HCT116 (cell line): ENCODE data around the gene RASSF3. TPM values are rescaled to one million over a fixed set of nuclear protein-coding genes. Genes with fewer than 3 reads are reported as not detected.

Experiments used
- ATAC-seq: fragments of 200-7000 bp; cut with Tn5 transposase; 2 replicates; pipeline ENCODE4 v1.9.1; 2020; ENCODE audit warnings: mild to moderate bottlenecking, moderate library complexity
- BruUV-seq: library from RNA; stranded (reverse); fragments of 400-500 nt; replicated peaks from 2 replicates; lab custom pipeline; 2021; lab: Mats Ljungman, UMichigan
- CTCF ChIA-PET: fragments of 300-600 bp; sonication (Branson Sonifier 250); formaldehyde crosslinking; loops from one replicate; lab custom pipeline; 2021; ENCODE audit warnings: antibody characterized with exemption; lab: Charles Lee
- POLR2A ChIA-PET: fragments of 300-600, 350-600 bp; sonication (Branson Sonifier 250); formaldehyde crosslinking; loops from one replicate; lab custom pipeline; 2021; ENCODE audit warnings: antibody characterized with exemption; lab: Charles Lee
- RAD21 ChIA-PET, 2 experiments: fragments of 300-600 bp; sonication (Branson Sonifier 250); formaldehyde crosslinking; loops; one replicate each; lab custom pipeline; 2023; ENCODE audit warnings: low total read pairs in 2 of 2; ENCODE audit not compliant: uncharacterized antibody in 2 of 2, unreplicated experiment in 2 of 2, low non-redundant PET in 1 of 2; lab: Charles Lee
- DNase-seq: peaks from one replicate; pipeline ENCODE4 v3.0.0-alpha.2; 2010; ENCODE audit warnings: low read depth, low spot score
- H2AFZ ChIP-seq: fragments of 200-600 bp; shearing (Covaris generic), sonication (generic); 2 replicates; pipeline ENCODE4 v1.6.1; 2017; ENCODE audit warnings: low read depth, mixed run types, mixed read lengths, antibody characterized with exemption, low read length; ENCODE audit not compliant: poor library complexity, severe bottlenecking
- H3K27ac ChIP-seq: 2 replicates; pipeline ENCODE4 v1.5.1; 2012; ENCODE audit warnings: low read depth, low read length
- H3K27me3 ChIP-seq: fragments of 200-600 bp; sonication (generic); 2 replicates; pipeline ENCODE4 v1.6.1; 2016; ENCODE audit warnings: mixed run types, low read length, mixed read lengths; ENCODE audit not compliant: insufficient read depth
- H3K36me3 ChIP-seq, 2 experiments: fragments of 200-500 bp in 1 of 2; fragments of 200-600 bp in 1 of 2; sonication (Bioruptor generic) in 1 of 2; sonication (generic) in 1 of 2; 2 replicates each; pipeline versions ENCODE4 v1.5.1 to v1.6.1; 2014 to 2016; ENCODE audit warnings: low read length in 2 of 2, inconsistent platforms in 1 of 2, mixed read lengths in 1 of 2, mixed run types in 1 of 2; ENCODE audit not compliant: insufficient read depth in 2 of 2, control insufficient read depth in 1 of 2
- H3K4me1 ChIP-seq, 2 experiments: fragments of 200-600 bp in 1 of 2; sonication (generic) in 1 of 2; 2 replicates each; pipeline versions ENCODE4 v1.5.1 to v1.6.1; 2012 to 2017; ENCODE audit warnings: low read length in 2 of 2, inconsistent platforms in 1 of 2, mild to moderate bottlenecking in 1 of 2, mixed read lengths in 1 of 2, mixed run types in 1 of 2, moderate library complexity in 1 of 2; ENCODE audit not compliant: insufficient read depth in 2 of 2, control insufficient read depth in 1 of 2
- H3K4me2 ChIP-seq: fragments of 200-600 bp; sonication (generic); 2 replicates; pipeline ENCODE4 v1.6.1; 2017; ENCODE audit warnings: mixed run types, low read length, mixed read lengths
- H3K4me3 ChIP-seq, 2 experiments: fragments of 200-600 bp in 1 of 2; sonication (generic) in 1 of 2; replicated peaks in 1 of 2; 2 replicates each; pipeline ENCODE4 v1.5.1; 2011 to 2016; ENCODE audit warnings: low read length in 2 of 2, control low read depth in 1 of 2, low read depth in 1 of 2, mild to moderate bottlenecking in 1 of 2, mixed read lengths in 1 of 2, mixed run types in 1 of 2
- H3K79me2 ChIP-seq: fragments of 200-600 bp; sonication (generic); 2 replicates; pipeline ENCODE4 v1.6.1; 2017; ENCODE audit warnings: mild to moderate bottlenecking, mixed run types, low read length, moderate library complexity, mixed read lengths; ENCODE audit not compliant: insufficient read depth
- H3K9ac ChIP-seq: fragments of 200-600 bp; sonication (generic); 2 replicates; pipeline ENCODE4 v1.6.1; 2016; ENCODE audit warnings: low read length, mixed read lengths
- H3K9me2 ChIP-seq: fragments of 200-600 bp; sonication (generic), shearing (Covaris generic); 2 replicates; pipeline ENCODE4 v1.6.1; 2017; ENCODE audit warnings: mixed run types, mild to moderate bottlenecking, moderate library complexity; ENCODE audit not compliant: insufficient read depth
- H3K9me3 ChIP-seq, 2 experiments: fragments of 200-500 bp in 1 of 2; fragments of 200-600 bp in 1 of 2; sonication (Bioruptor generic) in 1 of 2; sonication (generic) in 1 of 2; 2 replicates each; pipeline ENCODE4 v1.6.1; 2014 to 2017; ENCODE audit warnings: low read length in 2 of 2, mixed read lengths in 2 of 2, inconsistent platforms in 1 of 2, low read depth in 1 of 2, mild to moderate bottlenecking in 1 of 2, mixed run types in 1 of 2, moderate library complexity in 1 of 2; ENCODE audit not compliant: control insufficient read depth in 1 of 2, insufficient read depth in 1 of 2
- H4K20me1 ChIP-seq: fragments of 200-600 bp; sonication (generic), shearing (Covaris generic); 2 replicates; pipeline ENCODE4 v1.6.1; 2017; ENCODE audit warnings: mixed run types, mild to moderate bottlenecking, moderate library complexity; ENCODE audit not compliant: insufficient read depth
- CBX3 ChIP-seq: IDR thresholded peaks from 2 replicates; pipeline ENCODE4 v1.6.1; 2012; ENCODE audit warnings: low read depth
- CEBPB ChIP-seq: IDR thresholded peaks from 2 replicates; pipeline ENCODE4 v1.6.1; 2012; ENCODE audit warnings: low read depth
- EGR1 ChIP-seq: IDR thresholded peaks from 2 replicates; pipeline ENCODE4 v1.6.1; 2012; ENCODE audit warnings: low read depth
- ELF1 ChIP-seq: IDR thresholded peaks from 2 replicates; pipeline ENCODE4 v1.6.1; 2012; ENCODE audit warnings: low read depth, borderline replicate concordance
- EZH2 ChIP-seq: fragments of 200-600 bp; sonication (generic); IDR thresholded peaks from 2 replicates; pipeline ENCODE4 v1.6.1; 2017; ENCODE audit warnings: antibody characterized with exemption, mixed run types
- FOSL1 ChIP-seq: IDR thresholded peaks from 2 replicates; pipeline ENCODE4 v1.6.1; 2012; ENCODE audit warnings: low read depth
- MAX ChIP-seq: IDR thresholded peaks from 2 replicates; pipeline ENCODE4 v1.6.1; 2012
- SIN3A ChIP-seq: IDR thresholded peaks from 2 replicates; pipeline ENCODE4 v1.6.1; 2012; ENCODE audit warnings: low read depth
- SRF ChIP-seq: IDR thresholded peaks from 2 replicates; pipeline ENCODE4 v1.6.1; 2012; ENCODE audit warnings: low read depth
- YY1 ChIP-seq: IDR thresholded peaks from 2 replicates; pipeline ENCODE4 v1.6.1; 2011; ENCODE audit warnings: low read length, low read depth, moderate library complexity, mild to moderate bottlenecking; ENCODE audit not compliant: insufficient replicate concordance; ENCODE audit errors: extremely low read depth
- ZFX ChIP-seq: fragments of 450-650 bp; IDR thresholded peaks from 2 replicates; pipeline ENCODE4 v1.6.1; 2017
- ZNF274 ChIP-seq: fragments of 200-500 bp; sonication (Bioruptor generic); IDR thresholded peaks from 2 replicates; pipeline ENCODE4 v1.6.1; 2014; ENCODE audit warnings: mild to moderate bottlenecking, low read depth, low read length, inconsistent platforms
- intact Hi-C: fragments of 100-400 bp; cut with micrococcal nuclease; formaldehyde crosslinking; loops from 2 replicates; pipeline ENCODE4 v1.10.0; 2022
- total RNA-seq: library from RNA; stranded (reverse); gene quantifications from one replicate; pipeline ENCODE4 v1.2.1, GENCODE V29; 2021; ENCODE audit not compliant: unreplicated experiment
- TF ChIP-seq, protein P1 (sequence below): IDR thresholded peaks from 2 replicates; pipeline ENCODE4 v1.6.1; 2012; ENCODE audit warnings: low read depth
- TF ChIP-seq, protein P2 (sequence below): IDR thresholded peaks from 2 replicates; pipeline ENCODE4 v1.6.1; 2011; ENCODE audit warnings: mild to moderate bottlenecking, low read length, moderate library complexity; ENCODE audit not compliant: insufficient replicate concordance; ENCODE audit errors: extremely low read depth
- TF ChIP-seq, protein P3 (sequence below), 3 experiments: fragments of 200-600 bp in 1 of 3; sonication (generic) in 1 of 3; IDR thresholded peaks in 2 of 3; conservative IDR thresholded peaks in 1 of 3; 2 replicates each; pipeline ENCODE4 v1.5.1; 2012 to 2017; ENCODE audit warnings: low read depth in 2 of 3, low read length in 2 of 3, antibody characterized with exemption in 1 of 3, borderline replicate concordance in 1 of 3, control low read depth in 1 of 3, mild to moderate bottlenecking in 1 of 3, mixed read lengths in 1 of 3, mixed run types in 1 of 3, moderate library complexity in 1 of 3; ENCODE audit not compliant: insufficient read depth in 1 of 3

The RASSF3 gene
- total RNA-seq, 1 experiment from 2014 or later = 67.1 TPM

DNA sequence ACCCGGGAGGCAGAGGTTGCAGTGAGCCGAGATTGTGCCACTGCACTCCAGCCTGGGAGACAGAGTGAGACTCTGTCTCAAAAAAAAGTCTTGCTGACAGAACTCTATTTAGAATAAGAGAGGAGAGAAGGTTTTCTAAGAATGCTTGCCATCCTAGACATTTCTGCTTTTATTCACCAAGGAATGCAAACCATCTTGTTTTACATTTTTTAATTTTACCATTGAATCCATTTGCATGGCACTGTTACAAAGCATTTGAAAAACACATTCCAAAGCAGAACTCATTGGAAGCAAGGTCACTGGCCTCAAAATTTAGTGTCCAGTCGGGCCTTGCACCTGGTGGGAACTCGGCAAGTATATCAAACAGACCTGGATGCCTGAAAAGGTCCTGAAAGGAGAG lies 44.2 kb upstream of the RASSF3 start:
- H3K27ac ChIP-seq = no peak overlapping the region
- no peak overlapping the region for H3K4me2 ChIP-seq
- CTCF ChIA-PET = no interaction called here
- TF ChIP-seq EZH2 = no peak
- no peak for TF ChIP-seq EGR1
- TF ChIP-seq CBX3 = no peak
- TF ChIP-seq SIN3A = no peak
- no peak for TF ChIP-seq MAX
- no peak for TF ChIP-seq YY1
- TF ChIP-seq ELF1 = no peak
- TF ChIP-seq CEBPB = no peak
- no peak for TF ChIP-seq FOSL1
- no peak for TF ChIP-seq ZNF274
- TF ChIP-seq SRF = no peak
- no peak for TF ChIP-seq ZFX
- TF ChIP-seq, protein P1, sequence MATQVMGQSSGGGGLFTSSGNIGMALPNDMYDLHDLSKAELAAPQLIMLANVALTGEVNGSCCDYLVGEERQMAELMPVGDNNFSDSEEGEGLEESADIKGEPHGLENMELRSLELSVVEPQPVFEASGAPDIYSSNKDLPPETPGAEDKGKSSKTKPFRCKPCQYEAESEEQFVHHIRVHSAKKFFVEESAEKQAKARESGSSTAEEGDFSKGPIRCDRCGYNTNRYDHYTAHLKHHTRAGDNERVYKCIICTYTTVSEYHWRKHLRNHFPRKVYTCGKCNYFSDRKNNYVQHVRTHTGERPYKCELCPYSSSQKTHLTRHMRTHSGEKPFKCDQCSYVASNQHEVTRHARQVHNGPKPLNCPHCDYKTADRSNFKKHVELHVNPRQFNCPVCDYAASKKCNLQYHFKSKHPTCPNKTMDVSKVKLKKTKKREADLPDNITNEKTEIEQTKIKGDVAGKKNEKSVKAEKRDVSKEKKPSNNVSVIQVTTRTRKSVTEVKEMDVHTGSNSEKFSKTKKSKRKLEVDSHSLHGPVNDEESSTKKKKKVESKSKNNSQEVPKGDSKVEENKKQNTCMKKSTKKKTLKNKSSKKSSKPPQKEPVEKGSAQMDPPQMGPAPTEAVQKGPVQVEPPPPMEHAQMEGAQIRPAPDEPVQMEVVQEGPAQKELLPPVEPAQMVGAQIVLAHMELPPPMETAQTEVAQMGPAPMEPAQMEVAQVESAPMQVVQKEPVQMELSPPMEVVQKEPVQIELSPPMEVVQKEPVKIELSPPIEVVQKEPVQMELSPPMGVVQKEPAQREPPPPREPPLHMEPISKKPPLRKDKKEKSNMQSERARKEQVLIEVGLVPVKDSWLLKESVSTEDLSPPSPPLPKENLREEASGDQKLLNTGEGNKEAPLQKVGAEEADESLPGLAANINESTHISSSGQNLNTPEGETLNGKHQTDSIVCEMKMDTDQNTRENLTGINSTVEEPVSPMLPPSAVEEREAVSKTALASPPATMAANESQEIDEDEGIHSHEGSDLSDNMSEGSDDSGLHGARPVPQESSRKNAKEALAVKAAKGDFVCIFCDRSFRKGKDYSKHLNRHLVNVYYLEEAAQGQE = no peak
- TF ChIP-seq, protein P2, sequence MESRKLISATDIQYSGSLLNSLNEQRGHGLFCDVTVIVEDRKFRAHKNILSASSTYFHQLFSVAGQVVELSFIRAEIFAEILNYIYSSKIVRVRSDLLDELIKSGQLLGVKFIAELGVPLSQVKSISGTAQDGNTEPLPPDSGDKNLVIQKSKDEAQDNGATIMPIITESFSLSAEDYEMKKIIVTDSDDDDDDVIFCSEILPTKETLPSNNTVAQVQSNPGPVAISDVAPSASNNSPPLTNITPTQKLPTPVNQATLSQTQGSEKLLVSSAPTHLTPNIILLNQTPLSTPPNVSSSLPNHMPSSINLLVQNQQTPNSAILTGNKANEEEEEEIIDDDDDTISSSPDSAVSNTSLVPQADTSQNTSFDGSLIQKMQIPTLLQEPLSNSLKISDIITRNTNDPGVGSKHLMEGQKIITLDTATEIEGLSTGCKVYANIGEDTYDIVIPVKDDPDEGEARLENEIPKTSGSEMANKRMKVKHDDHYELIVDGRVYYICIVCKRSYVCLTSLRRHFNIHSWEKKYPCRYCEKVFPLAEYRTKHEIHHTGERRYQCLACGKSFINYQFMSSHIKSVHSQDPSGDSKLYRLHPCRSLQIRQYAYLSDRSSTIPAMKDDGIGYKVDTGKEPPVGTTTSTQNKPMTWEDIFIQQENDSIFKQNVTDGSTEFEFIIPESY = no peak
- TF ChIP-seq, protein P3, sequence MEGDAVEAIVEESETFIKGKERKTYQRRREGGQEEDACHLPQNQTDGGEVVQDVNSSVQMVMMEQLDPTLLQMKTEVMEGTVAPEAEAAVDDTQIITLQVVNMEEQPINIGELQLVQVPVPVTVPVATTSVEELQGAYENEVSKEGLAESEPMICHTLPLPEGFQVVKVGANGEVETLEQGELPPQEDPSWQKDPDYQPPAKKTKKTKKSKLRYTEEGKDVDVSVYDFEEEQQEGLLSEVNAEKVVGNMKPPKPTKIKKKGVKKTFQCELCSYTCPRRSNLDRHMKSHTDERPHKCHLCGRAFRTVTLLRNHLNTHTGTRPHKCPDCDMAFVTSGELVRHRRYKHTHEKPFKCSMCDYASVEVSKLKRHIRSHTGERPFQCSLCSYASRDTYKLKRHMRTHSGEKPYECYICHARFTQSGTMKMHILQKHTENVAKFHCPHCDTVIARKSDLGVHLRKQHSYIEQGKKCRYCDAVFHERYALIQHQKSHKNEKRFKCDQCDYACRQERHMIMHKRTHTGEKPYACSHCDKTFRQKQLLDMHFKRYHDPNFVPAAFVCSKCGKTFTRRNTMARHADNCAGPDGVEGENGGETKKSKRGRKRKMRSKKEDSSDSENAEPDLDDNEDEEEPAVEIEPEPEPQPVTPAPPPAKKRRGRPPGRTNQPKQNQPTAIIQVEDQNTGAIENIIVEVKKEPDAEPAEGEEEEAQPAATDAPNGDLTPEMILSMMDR (IDR thresholded peaks at IDR 0.05 in 2 of 3, conservative IDR thresholded peaks at IDR 0.05 in 1 of 3; ENCODE audit: borderline replicate concordance in 1 of 3, insufficient read depth in 1 of 3, low read depth in 2 of 3, low read length in 2 of 3) = no peak
- TF ChIP-seq, all 23 proteins: peak for 0
- no peak overlapping the region for H3K4me3 ChIP-seq
- H3K9me3 ChIP-seq = no peaks in the 10 kb centered on the region
- DNase-seq (no peak), ATAC-seq (no peak)
- no peak overlapping the region for H3K9ac ChIP-seq
- no peaks in the 10 kb centered on the region for H3K27me3 ChIP-seq
- H3K4me1 ChIP-seq = peaks cover 4 to 6% of the 10 kb centered on the region in 2 experiments; a peak in 2 of 4 replicates
- H3K36me3 ChIP-seq = no peaks in the 10 kb centered on the region
- no peaks in the 10 kb centered on the region for H4K20me1 ChIP-seq
- BruUV-seq = no TSS peak
- no peaks in the 10 kb centered on the region for H3K9me2 ChIP-seq
- POLR2A ChIA-PET = no interaction called here
- H3K79me2 ChIP-seq = no peaks in the 10 kb centered on the region
- no peak overlapping the region for H2AFZ ChIP-seq
- RAD21 ChIA-PET = no interaction called here
- intact Hi-C loops = no loop called here
